PC-9 (cell line): ENCODE results near the gene AOPEP. TPM values are rescaled to one million over a fixed set of nuclear protein-coding genes. Genes with fewer than 3 reads are reported as not detected.

Source experiments
- BruUV-seq: library from RNA; stranded (reverse); fragments of 400-500 nt; replicated peaks from 2 replicates; lab custom pipeline; 2021; lab: Mats Ljungman, UMichigan
- CTCF ChIA-PET: fragments of 300-600 bp; sonication (Branson Sonifier 250); formaldehyde crosslinking; loops from one replicate; lab custom pipeline; 2022; ENCODE audit warnings: antibody characterized with exemption; lab: Charles Lee
- POLR2A ChIA-PET: fragments of 300-600 bp; sonication (Branson Sonifier 250); formaldehyde crosslinking; loops from one replicate; lab custom pipeline; 2022; ENCODE audit warnings: antibody characterized with exemption; ENCODE audit not compliant: unreplicated experiment; lab: Charles Lee
- DNase-seq, 2 experiments: peaks; one replicate each; pipeline versions ENCODE4 v3.0.0 to v3.0.0-alpha.2; 2015 to 2022; ENCODE audit warnings: mixed read lengths in 1 of 2
- H2AFZ ChIP-seq: fragments of 200-600 bp; sonication (generic); 2 replicates; pipeline ENCODE4 v1.8.1; 2017; ENCODE audit warnings: antibody characterized with exemption
- H3F3A ChIP-seq: fragments of 200-600 bp; sonication (generic); 2 replicates; pipeline ENCODE4 v1.8.1; 2017; ENCODE audit warnings: antibody characterized with exemption, mild to moderate bottlenecking, low read depth; ENCODE audit not compliant: insufficient read depth
- H3K27ac ChIP-seq: fragments of 200-600 bp; sonication (generic); 2 replicates; pipeline ENCODE4 v1.6.1; 2016; ENCODE audit warnings: mixed run types
- H3K27me3 ChIP-seq: fragments of 200-600 bp; sonication (generic); 2 replicates; pipeline ENCODE4 v1.6.1; 2016; ENCODE audit warnings: low read depth, mixed run types; ENCODE audit not compliant: insufficient read depth
- H3K36me3 ChIP-seq: fragments of 200-600 bp; sonication (generic); 2 replicates; pipeline ENCODE4 v1.6.1; 2016; ENCODE audit warnings: low read depth, mixed run types
- H3K4me1 ChIP-seq: fragments of 200-600 bp; sonication (generic); replicated peaks from 2 replicates; pipeline ENCODE4 v1.6.1; 2016; ENCODE audit warnings: mixed run types; ENCODE audit not compliant: insufficient read depth
- H3K4me2 ChIP-seq: fragments of 200-600 bp; sonication (generic); 2 replicates; pipeline ENCODE4 v1.6.1; 2017; ENCODE audit warnings: mixed run types
- H3K4me3 ChIP-seq: fragments of 200-600 bp; sonication (generic); 2 replicates; pipeline ENCODE4 v1.6.1; 2016; ENCODE audit warnings: mixed run types
- H3K79me2 ChIP-seq: fragments of 200-600 bp; sonication (generic); 2 replicates; pipeline ENCODE4 v1.6.1; 2017; ENCODE audit warnings: low read depth, mixed run types
- H3K9me2 ChIP-seq: fragments of 200-600 bp; sonication (generic); 2 replicates; pipeline ENCODE4 v1.8.1; 2017; ENCODE audit warnings: mild to moderate bottlenecking; ENCODE audit not compliant: insufficient read depth
- H3K9me3 ChIP-seq: fragments of 200-600 bp; sonication (generic); 2 replicates; pipeline ENCODE4 v1.8.1; 2016; ENCODE audit warnings: low read depth; ENCODE audit not compliant: insufficient read depth
- H4K20me1 ChIP-seq: fragments of 200-600 bp; sonication (generic); 2 replicates; pipeline ENCODE4 v1.8.1; 2017; ENCODE audit not compliant: insufficient read depth
- CTCF ChIP-seq: fragments of 200-600 bp; sonication (generic); conservative IDR thresholded peaks from 2 replicates; pipeline ENCODE4 v1.6.1; 2017; ENCODE audit warnings: mixed run types, antibody characterized with exemption, mild to moderate bottlenecking, moderate library complexity
- EZH2 ChIP-seq: fragments of 200-600 bp; sonication (generic); IDR thresholded peaks from 2 replicates; pipeline ENCODE4 v1.8.0; 2017; ENCODE audit warnings: antibody characterized with exemption, low read depth
- intact Hi-C: fragments of 100-400 bp; cut with micrococcal nuclease; formaldehyde crosslinking; loops from one replicate; pipeline ENCODE4 v1.10.0; 2022; ENCODE audit not compliant: unreplicated experiment
- total RNA-seq: library from RNA; stranded (reverse); gene quantifications from 2 replicates; pipeline ENCODE4 v1.2.3, GENCODE V29; 2021

Gene AOPEP
- total RNA-seq, 1 experiment from 2014 or later = 90.0 TPM

GRCh38 chr9:95103871-95104580 is 377.5 kb downstream of the AOPEP start:
- H3K27ac ChIP-seq = peak overlapping the region; percentile 72; the same call in 1 of the 2 replicates
- H3K36me3 ChIP-seq = peaks cover 18% of the 10 kb centered on the region
- no TSS peak for BruUV-seq
- peaks cover 16% of the 10 kb centered on the region for H3K4me1 ChIP-seq
- H4K20me1 ChIP-seq = no peaks in the 10 kb centered on the region; the same call in 1 of the 2 replicates
- POLR2A ChIA-PET = interaction anchor here (0.6 kb wide), 2 partner anchors 195 to 837 kb away, joined by 4 to 30 read pairs; no protein-coding TSS in a partner anchor
- H3K27me3 ChIP-seq = no peaks in the 10 kb centered on the region
- no peaks in the 10 kb centered on the region for H3K9me3 ChIP-seq
- TF ChIP-seq EZH2 = no peak
- TF ChIP-seq CTCF = no peak
- no peaks in the 10 kb centered on the region for H3K9me2 ChIP-seq
- H3F3A ChIP-seq = peaks cover 26% of the 10 kb centered on the region; the same call in 1 of the 2 replicates
- H3K79me2 ChIP-seq = no peaks in the 10 kb centered on the region
- CTCF ChIA-PET = no interaction called here
- DNase-seq = no peak
- no peak overlapping the region for H3K4me3 ChIP-seq
- intact Hi-C loops = no loop called here
- no peak overlapping the region for H3K4me2 ChIP-seq
- no peak overlapping the region for H2AFZ ChIP-seq

GRCh38 chr9:95104581-95104960 is 378.1 kb downstream of the AOPEP start:
- intact Hi-C loops = no loop called here
- Histone ChIP-seq H3K9me2 (no peaks in the 10 kb centered on the region), H3K36me3 (peaks cover 18% of the 10 kb centered on the region), H3F3A (peaks cover 26% of the 10 kb centered on the region; the same call in 1 of the 2 replicates), H3K4me3 (no peak overlapping the region), H3K4me2 (no peak overlapping the region), H3K27me3 (no peaks in the 10 kb centered on the region), H4K20me1 (no peaks in the 10 kb centered on the region; the same call in 1 of the 2 replicates), H3K27ac (peak overlapping the region; percentile 72), H3K9me3 (no peaks in the 10 kb centered on the region), H3K79me2 (no peaks in the 10 kb centered on the region), H3K4me1 (peaks cover 16% of the 10 kb centered on the region), H2AFZ (no peak overlapping the region)
- ChIA-PET CTCF (no interaction called here), POLR2A (no interaction called here)
- no TSS peak for BruUV-seq
- TF ChIP-seq EZH2 (no peak), CTCF (no peak)
- no peak for DNase-seq

GRCh38 chr9:95104980-95105379 is 378.5 kb downstream of the AOPEP start:
- Histone ChIP-seq H3K27ac (peak overlapping the region; percentile 72), H4K20me1 (no peaks in the 10 kb centered on the region; the same call in 1 of the 2 replicates), H3K79me2 (no peaks in the 10 kb centered on the region), H3F3A (peaks cover 26% of the 10 kb centered on the region; the same call in 1 of the 2 replicates), H3K36me3 (peaks cover 18% of the 10 kb centered on the region), H3K4me3 (no peak overlapping the region), H3K27me3 (no peaks in the 10 kb centered on the region), H3K9me2 (no peaks in the 10 kb centered on the region), H3K4me1 (peaks cover 16% of the 10 kb centered on the region), H3K4me2 (peak overlapping the region; percentile 32), H3K9me3 (no peaks in the 10 kb centered on the region), H2AFZ (no peak overlapping the region)
- no peak for DNase-seq
- no peak for TF ChIP-seq EZH2
- TF ChIP-seq CTCF = no peak
- intact Hi-C loops = loop anchor here (1.0 kb wide), 1 partner anchor 13 kb away; no protein-coding TSS in a partner anchor
- ChIA-PET CTCF (no interaction called here), POLR2A (no interaction called here)
- BruUV-seq = no TSS peak
